ENCODE measurements around the gene KIF16B. TPM values are rescaled to one million over a fixed set of nuclear protein-coding genes. Genes with fewer than 3 reads are reported as not detected.

Gene KIF16B
- total RNA-seq, 1 donor, result 13.4 TPM

- no peak overlapping the region for H3K4me3 ChIP-seq (ENCODE audit: low read depth, low read length)
- TF ChIP-seq CTCF (IDR thresholded peaks at IDR 0.05; ENCODE audit: insufficient read depth, low read depth, low read length), result no peak
- DNase-seq (ENCODE audit: low read depth), result no peak
Measured at GRCh38 chr20:16462711-16463110, 110.5 kb downstream of the KIF16B start.

- no peak for TF ChIP-seq CTCF (IDR thresholded peaks at IDR 0.05; ENCODE audit: insufficient read depth, low read depth, low read length)
- peak; percentile 70 for DNase-seq (ENCODE audit: low read depth)
Measured at GRCh38 chr20:16459019-16459700, 114.1 kb downstream of the KIF16B start.

GRCh38 chr20:16457514-16457913 is 115.7 kb downstream of the KIF16B start:
- TF ChIP-seq CTCF (IDR thresholded peaks at IDR 0.05; ENCODE audit: insufficient read depth, low read depth, low read length), result no peak
- no peak for DNase-seq (ENCODE audit: low read depth)
- no peak overlapping the region for H3K4me3 ChIP-seq (ENCODE audit: low read depth, low read length)

More at GRCh38 chr20:16459019-16459700, 114.1 kb downstream of the KIF16B start:
- no peak overlapping the region for H3K4me3 ChIP-seq (ENCODE audit: low read depth, low read length)

GRCh38 chr20:16455324-16455723 is 117.9 kb downstream of the KIF16B start:
- TF ChIP-seq CTCF (IDR thresholded peaks at IDR 0.05; ENCODE audit: insufficient read depth, low read depth, low read length), result no peak
- no peak overlapping the region for H3K4me3 ChIP-seq (ENCODE audit: low read depth, low read length)
- DNase-seq (ENCODE audit: low read depth), result no peak

- no peak for DNase-seq (ENCODE audit: low read depth)
- H3K4me3 ChIP-seq (ENCODE audit: low read depth, low read length), result no peak overlapping the region
- TF ChIP-seq CTCF (IDR thresholded peaks at IDR 0.05; ENCODE audit: insufficient read depth, low read depth, low read length), result no peak
Measured at GRCh38 chr20:16451982-16452381, 121.3 kb downstream of the KIF16B start.

GRCh38 chr20:16451001-16451400 is 122.2 kb downstream of the KIF16B start:
- TF ChIP-seq CTCF (IDR thresholded peaks at IDR 0.05; ENCODE audit: insufficient read depth, low read depth, low read length), result no peak

GRCh38 chr20:16446991-16447390 is 126.3 kb downstream of the KIF16B start:
- DNase-seq (ENCODE audit: low read depth), result no peak
- H3K4me3 ChIP-seq (ENCODE audit: low read depth, low read length), result no peak overlapping the region
- no peak for TF ChIP-seq CTCF (IDR thresholded peaks at IDR 0.05; ENCODE audit: insufficient read depth, low read depth, low read length)

More at GRCh38 chr20:16451001-16451400, 122.2 kb downstream of the KIF16B start:
- no peak overlapping the region for H3K4me3 ChIP-seq (ENCODE audit: low read depth, low read length)
- no peak for DNase-seq (ENCODE audit: low read depth)
